ENCODE data around the gene TF. TPM values are rescaled to one million over a fixed set of nuclear protein-coding genes. Genes with fewer than 3 reads are reported as not detected.

Gene TF
- total and polyA plus RNA-seq, 10 of the 15 experiments (the other 5 are each of a cell fraction or from before 2014, with no cell fraction given) = under 0.01 to 8.9 (median 0.05) TPM; not detected in 1

DNA sequence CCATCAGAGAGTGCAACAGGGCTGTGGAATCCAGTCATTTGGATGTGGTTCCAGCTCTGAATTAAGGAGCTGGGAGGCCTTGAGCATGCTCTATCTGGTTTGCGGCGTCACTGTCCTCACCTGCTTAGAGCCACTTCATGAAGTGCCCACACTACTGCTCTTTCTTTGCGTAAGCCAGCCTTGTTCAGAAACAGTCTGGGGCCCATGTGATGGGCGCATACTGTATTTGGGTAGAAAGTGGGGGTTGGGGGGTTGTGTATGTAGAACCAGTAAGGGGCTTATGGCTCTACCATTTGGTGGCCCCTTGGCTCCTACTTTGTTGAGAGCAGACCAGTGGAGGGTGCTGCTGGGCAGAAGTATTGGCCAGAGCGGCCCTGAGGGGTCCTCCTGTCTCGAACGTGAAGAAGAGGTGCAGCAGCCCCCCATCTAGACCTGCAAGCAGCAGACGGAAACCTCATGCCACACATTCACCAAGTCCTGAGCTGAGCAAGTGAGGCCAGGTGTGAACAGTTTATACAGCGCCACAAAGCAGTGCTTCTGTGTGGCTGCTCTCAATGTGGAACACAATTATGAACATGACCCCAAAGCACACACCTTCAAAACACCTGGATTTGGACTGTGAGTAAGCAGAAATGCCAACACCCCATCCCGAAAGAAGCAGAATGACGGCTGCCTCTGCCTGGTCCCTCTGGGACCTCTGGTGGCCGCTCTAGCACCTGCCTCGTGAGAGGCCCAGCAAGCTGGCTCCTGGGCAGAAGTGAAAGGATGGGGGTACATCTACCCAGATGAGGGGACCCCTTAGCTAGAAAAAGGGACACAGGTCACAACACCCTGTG, 86.0 kb downstream of the TF start:
- POLR2A ChIA-PET = no interaction called here
- Histone ChIP-seq H3K4me2 (ENCODE audit: control insufficient read depth, insufficient read depth) (no peak overlapping the region), H3K4me3 (no peak overlapping the region), H3K79me2 (ENCODE audit: control insufficient read depth, insufficient read depth, low read length) (no peaks in the 10 kb centered on the region), H4K20me1 (ENCODE audit: control insufficient read depth, insufficient read depth) (no peaks in the 10 kb centered on the region), H2AFZ (ENCODE audit: control insufficient read depth, low read depth, low read length) (no peak overlapping the region), H3K36me3 (ENCODE audit: control insufficient read depth in 2 of 2, insufficient read depth in 2 of 2, low read length in 1 of 2) (no peaks in the 10 kb centered on the region), H3K27me3 (replicated peaks in 1 of 2; ENCODE audit: control insufficient read depth in 2 of 2, insufficient read depth in 2 of 2, low read length in 1 of 2) (no peaks in the 10 kb centered on the region), H3K4me1 (ENCODE audit: control insufficient read depth, insufficient read depth, low read length) (no peaks in the 10 kb centered on the region), H3K9ac (ENCODE audit: control insufficient read depth, insufficient read depth, low read length) (no peak overlapping the region), H3K27ac (ENCODE audit: control insufficient read depth, insufficient read depth) (no peak overlapping the region), H3K9me3 (replicated peaks; ENCODE audit: control insufficient read depth, insufficient read depth, low read length) (no peaks in the 10 kb centered on the region)
- SMC1A ChIA-PET (ENCODE audit: uncharacterized antibody, unreplicated experiment) = no interaction called here
- in situ Hi-C loops (cut with MboI) = no loop called here
- RAD21 ChIA-PET (ENCODE audit: unreplicated experiment) = no interaction called here
- intact Hi-C loops (cut with micrococcal nuclease; ENCODE audit: unreplicated experiment) = no loop called here
- BruUV-seq (replicated peaks) = no TSS peak
- ATAC-seq (peak; percentile 69), DNase-seq (ENCODE audit: low read depth, low spot score) (no peak), FAIRE-seq (no peak)
- CTCF ChIA-PET = interaction anchor here (1.2 to 1.6 kb wide), 2 partner anchors 15 to 96 kb away, joined by 4 read pairs; no protein-coding TSS in a partner anchor
- TF ChIP-seq, protein P1, sequence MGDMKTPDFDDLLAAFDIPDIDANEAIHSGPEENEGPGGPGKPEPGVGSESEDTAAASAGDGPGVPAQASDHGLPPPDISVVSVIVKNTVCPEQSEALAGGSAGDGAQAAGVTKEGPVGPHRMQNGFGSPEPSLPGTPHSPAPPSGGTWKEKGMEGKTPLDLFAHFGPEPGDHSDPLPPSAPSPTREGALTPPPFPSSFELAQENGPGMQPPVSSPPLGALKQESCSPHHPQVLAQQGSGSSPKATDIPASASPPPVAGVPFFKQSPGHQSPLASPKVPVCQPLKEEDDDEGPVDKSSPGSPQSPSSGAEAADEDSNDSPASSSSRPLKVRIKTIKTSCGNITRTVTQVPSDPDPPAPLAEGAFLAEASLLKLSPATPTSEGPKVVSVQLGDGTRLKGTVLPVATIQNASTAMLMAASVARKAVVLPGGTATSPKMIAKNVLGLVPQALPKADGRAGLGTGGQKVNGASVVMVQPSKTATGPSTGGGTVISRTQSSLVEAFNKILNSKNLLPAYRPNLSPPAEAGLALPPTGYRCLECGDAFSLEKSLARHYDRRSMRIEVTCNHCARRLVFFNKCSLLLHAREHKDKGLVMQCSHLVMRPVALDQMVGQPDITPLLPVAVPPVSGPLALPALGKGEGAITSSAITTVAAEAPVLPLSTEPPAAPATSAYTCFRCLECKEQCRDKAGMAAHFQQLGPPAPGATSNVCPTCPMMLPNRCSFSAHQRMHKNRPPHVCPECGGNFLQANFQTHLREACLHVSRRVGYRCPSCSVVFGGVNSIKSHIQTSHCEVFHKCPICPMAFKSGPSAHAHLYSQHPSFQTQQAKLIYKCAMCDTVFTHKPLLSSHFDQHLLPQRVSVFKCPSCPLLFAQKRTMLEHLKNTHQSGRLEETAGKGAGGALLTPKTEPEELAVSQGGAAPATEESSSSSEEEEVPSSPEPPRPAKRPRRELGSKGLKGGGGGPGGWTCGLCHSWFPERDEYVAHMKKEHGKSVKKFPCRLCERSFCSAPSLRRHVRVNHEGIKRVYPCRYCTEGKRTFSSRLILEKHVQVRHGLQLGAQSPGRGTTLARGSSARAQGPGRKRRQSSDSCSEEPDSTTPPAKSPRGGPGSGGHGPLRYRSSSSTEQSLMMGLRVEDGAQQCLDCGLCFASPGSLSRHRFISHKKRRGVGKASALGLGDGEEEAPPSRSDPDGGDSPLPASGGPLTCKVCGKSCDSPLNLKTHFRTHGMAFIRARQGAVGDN (IDR thresholded peaks at IDR 0.05) = no peak
- no peak for TF ChIP-seq SMARCA5 (IDR thresholded peaks at IDR 0.05)
- TF ChIP-seq NR2C2 (IDR thresholded peaks at IDR 0.05; ENCODE audit: borderline replicate concordance, control insufficient read depth, insufficient read length, low read depth) = no peak
- TF ChIP-seq, protein P2, sequence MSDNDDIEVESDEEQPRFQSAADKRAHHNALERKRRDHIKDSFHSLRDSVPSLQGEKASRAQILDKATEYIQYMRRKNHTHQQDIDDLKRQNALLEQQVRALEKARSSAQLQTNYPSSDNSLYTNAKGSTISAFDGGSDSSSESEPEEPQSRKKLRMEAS (IDR thresholded peaks at IDR 0.05; ENCODE audit: low read depth, low read length) = no peak
- 0 out of 2 replicates have a peak, but pooled peaks have one; percentile 21 for TF ChIP-seq RAD21 (IDR thresholded peaks at IDR 0.05; ENCODE audit: insufficient read depth, low read depth, low read length)
- no peak for TF ChIP-seq ETV6 (conservative IDR thresholded peaks at IDR 0.05 in 1 of 2, IDR thresholded peaks at IDR 0.05 in 1 of 2; ENCODE audit: borderline replicate concordance in 1 of 2, low read depth in 1 of 2)
- no peak for TF ChIP-seq NR2C1 (IDR thresholded peaks at IDR 0.05)
- no peak for TF ChIP-seq YY1 (IDR thresholded peaks at IDR 0.05; ENCODE audit: low read depth, low read length)
- TF ChIP-seq, protein P3, sequence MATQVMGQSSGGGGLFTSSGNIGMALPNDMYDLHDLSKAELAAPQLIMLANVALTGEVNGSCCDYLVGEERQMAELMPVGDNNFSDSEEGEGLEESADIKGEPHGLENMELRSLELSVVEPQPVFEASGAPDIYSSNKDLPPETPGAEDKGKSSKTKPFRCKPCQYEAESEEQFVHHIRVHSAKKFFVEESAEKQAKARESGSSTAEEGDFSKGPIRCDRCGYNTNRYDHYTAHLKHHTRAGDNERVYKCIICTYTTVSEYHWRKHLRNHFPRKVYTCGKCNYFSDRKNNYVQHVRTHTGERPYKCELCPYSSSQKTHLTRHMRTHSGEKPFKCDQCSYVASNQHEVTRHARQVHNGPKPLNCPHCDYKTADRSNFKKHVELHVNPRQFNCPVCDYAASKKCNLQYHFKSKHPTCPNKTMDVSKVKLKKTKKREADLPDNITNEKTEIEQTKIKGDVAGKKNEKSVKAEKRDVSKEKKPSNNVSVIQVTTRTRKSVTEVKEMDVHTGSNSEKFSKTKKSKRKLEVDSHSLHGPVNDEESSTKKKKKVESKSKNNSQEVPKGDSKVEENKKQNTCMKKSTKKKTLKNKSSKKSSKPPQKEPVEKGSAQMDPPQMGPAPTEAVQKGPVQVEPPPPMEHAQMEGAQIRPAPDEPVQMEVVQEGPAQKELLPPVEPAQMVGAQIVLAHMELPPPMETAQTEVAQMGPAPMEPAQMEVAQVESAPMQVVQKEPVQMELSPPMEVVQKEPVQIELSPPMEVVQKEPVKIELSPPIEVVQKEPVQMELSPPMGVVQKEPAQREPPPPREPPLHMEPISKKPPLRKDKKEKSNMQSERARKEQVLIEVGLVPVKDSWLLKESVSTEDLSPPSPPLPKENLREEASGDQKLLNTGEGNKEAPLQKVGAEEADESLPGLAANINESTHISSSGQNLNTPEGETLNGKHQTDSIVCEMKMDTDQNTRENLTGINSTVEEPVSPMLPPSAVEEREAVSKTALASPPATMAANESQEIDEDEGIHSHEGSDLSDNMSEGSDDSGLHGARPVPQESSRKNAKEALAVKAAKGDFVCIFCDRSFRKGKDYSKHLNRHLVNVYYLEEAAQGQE (IDR thresholded peaks at IDR 0.05; ENCODE audit: low read depth, low read length) = no peak
- TF ChIP-seq, protein P4, sequence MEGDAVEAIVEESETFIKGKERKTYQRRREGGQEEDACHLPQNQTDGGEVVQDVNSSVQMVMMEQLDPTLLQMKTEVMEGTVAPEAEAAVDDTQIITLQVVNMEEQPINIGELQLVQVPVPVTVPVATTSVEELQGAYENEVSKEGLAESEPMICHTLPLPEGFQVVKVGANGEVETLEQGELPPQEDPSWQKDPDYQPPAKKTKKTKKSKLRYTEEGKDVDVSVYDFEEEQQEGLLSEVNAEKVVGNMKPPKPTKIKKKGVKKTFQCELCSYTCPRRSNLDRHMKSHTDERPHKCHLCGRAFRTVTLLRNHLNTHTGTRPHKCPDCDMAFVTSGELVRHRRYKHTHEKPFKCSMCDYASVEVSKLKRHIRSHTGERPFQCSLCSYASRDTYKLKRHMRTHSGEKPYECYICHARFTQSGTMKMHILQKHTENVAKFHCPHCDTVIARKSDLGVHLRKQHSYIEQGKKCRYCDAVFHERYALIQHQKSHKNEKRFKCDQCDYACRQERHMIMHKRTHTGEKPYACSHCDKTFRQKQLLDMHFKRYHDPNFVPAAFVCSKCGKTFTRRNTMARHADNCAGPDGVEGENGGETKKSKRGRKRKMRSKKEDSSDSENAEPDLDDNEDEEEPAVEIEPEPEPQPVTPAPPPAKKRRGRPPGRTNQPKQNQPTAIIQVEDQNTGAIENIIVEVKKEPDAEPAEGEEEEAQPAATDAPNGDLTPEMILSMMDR (IDR thresholded peaks at IDR 0.05 in 2 of 3, conservative IDR thresholded peaks at IDR 0.05 in 1 of 3; ENCODE audit: control insufficient read depth in 2 of 3, extremely low read depth in 1 of 3, insufficient read depth in 1 of 3, low read depth in 3 of 3, low read length in 3 of 3) = peak; percentile 10 to 30 (median 29); a peak in 2 of 6 replicates
- 24% methylated on average over 13 of the region's 13 CpGs for WGBS (ENCODE audit: insufficient coverage, insufficient replicate concordance, low lambda C conversion rate, missing lambda C conversion rate)

All from GM12878 (cell line).